Measurements from ENCODE around the gene PRLHR.

DNA sequence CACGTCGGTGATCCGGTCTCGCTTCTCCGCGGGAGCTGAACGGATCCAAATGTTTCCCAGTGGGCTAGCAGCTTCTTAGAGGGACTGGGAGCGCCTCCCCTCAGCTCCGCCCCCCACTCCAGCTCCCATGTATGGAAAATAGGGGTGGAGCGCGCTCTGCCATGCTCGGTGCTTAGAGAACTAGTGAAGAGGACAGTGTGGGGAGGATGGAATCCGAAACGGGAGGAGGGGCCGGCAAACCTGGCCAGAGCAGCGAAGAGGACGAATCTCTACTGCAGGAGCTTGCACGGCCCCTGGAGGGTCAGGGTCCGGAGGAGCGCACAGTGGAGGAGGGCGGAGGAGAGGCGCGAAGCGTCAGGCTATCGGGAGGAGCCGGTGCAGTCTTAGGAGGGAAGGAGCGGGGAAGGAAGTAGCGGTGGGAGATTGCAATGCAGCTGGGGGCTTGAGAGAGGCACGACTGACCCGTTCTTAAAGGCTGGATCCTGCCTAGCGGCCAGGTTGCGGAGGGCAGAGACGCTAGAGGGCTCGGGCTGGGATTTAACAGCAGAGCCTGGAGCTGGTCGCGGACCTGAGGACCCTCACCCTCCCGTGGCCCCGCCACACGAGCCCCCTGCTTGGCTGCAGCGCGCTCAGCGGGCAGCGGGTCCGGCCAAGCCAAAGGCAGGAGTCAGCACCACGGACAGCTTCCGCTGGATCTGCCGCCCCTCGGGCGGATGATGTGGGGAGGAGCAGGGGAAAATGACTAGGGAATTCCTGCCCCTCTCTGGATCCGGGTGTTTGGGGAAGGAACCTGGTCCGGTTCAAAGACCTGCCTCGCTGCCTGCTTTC is at the start of gene PRLHR:
- TF ChIP-seq, protein P1, sequence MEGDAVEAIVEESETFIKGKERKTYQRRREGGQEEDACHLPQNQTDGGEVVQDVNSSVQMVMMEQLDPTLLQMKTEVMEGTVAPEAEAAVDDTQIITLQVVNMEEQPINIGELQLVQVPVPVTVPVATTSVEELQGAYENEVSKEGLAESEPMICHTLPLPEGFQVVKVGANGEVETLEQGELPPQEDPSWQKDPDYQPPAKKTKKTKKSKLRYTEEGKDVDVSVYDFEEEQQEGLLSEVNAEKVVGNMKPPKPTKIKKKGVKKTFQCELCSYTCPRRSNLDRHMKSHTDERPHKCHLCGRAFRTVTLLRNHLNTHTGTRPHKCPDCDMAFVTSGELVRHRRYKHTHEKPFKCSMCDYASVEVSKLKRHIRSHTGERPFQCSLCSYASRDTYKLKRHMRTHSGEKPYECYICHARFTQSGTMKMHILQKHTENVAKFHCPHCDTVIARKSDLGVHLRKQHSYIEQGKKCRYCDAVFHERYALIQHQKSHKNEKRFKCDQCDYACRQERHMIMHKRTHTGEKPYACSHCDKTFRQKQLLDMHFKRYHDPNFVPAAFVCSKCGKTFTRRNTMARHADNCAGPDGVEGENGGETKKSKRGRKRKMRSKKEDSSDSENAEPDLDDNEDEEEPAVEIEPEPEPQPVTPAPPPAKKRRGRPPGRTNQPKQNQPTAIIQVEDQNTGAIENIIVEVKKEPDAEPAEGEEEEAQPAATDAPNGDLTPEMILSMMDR (IDR thresholded peaks at IDR 0.05 in 4 of 5, conservative IDR thresholded peaks at IDR 0.05 in 1 of 5): no peak
- TF ChIP-seq POLR2A (IDR thresholded peaks at IDR 0.05): no peak
